Stimulated activated CD8-positive, alpha-beta memory T cell treated with anti-CD3 and anti-CD28 coated beads, Interleukin-7, amount 100 ng/mL, for 1 hour (primary cell): ENCODE data around the gene YPEL1.
"Not testable (repeated sequence)": the region's sequence is repeated elsewhere in the genome, so short reads cannot be mapped to it uniquely, and the experiment has no call there.

Experiments used
- DNase-seq, 2 donors: peaks; one replicate each; pipeline ENCODE4 v3.0.0-alpha.2; 2020; ENCODE audit warnings: low read depth in 2 of 2

The YPEL1 gene

DNA sequence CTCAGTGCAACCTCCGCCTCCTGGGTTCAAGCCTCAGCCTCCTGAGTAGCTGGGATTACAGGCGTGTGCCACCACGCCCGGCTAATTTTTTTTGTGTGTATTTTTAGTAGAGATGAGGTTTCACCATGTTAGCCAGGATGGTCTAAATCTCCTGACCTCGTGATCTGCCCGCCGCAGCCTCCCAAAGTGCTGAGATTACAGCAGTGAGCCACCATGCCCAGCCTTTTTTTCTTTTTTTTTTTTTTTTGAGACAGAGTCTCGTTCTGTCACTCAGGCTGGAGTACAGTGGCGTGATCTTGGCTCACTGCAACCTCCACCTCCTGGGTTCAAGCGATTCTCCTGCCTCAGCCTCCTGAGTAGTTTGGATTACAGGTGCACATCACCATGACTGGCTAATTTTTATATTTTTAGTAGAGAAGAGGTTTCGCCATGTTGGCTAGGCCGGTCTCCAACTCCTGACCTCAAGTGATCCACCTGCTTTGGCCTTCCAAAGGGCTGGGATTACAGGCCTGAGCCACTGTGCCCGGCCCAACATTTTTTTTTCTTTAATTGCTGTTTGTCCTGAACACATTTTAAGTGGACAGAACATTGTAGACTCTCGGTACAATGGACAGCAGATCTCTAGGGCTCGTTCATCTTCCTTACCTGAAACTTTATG lies 14.3 kb downstream of the YPEL1 start:
- not testable (repeated sequence) for DNase-seq

DNA sequence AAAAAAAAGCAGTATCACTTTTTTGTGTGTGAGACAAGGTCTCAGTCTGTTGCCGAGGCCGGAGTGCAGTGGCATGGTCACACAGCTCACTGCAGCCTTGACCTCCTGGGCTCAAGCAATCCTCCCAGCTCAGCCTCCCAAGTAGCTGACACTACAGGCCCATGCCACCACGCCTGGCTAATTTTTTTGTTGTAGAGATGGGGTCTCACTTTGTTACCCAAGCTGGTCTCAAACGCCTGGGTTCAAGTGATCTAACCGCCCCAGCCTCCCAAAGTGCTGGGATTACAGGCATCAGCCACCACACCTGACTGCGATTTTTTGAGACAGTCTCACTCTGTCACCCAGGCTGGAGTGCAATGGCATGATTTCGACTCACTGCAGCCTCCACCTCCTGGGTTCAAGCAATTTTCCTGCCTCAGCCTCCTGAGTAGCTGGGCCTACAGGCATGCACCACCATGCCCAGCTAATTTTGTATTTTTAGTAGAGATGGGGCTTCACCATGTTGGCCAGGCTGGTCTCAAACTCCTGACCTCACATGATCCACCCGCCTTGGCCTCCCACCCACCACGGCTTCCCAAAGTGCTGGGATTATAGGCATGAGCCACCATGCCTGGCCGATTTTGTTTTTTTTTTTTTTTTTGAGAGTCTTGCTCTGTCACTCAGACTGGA lies 15.3 kb downstream of the YPEL1 start:
- DNase-seq = not testable (repeated sequence)

DNA sequence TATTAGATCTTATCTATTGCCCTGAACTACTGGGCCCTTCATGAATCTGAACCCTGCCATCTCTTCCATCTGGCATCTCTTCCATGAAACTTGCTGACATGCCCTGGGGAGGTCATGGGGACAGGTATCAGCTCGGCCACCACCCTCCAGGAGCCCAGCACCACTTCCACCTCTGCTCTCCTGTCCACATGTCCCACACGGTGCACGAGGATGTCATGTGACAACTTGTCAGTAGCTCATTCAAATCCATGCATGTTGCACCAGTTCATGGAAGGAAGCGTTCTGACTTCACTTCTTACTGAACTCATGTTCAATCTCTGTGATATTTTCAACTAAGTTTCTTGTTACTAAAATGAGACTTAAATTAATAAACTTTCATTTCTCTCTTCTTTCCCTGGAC lies 16.6 kb downstream of the YPEL1 start:
- no peak for DNase-seq

DNA sequence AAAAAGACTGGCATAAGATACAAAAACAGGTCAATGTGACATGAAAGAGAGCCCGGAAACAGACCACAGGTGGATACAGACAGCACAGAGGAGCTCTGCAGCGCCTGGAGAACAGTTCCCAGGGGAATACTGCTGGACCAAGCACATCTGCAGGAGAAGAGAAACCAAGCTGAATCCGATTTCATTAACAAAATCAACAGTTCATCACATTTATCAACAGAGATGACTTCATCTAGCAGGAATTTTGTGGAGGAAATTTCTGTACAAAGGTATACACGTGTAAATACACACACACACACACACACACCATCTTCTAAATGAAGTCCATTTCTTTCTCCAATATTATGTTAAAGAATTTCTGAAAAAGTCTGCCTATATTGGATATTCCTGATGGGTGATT lies 17.1 kb downstream of the YPEL1 start:
- no peak for DNase-seq

DNA sequence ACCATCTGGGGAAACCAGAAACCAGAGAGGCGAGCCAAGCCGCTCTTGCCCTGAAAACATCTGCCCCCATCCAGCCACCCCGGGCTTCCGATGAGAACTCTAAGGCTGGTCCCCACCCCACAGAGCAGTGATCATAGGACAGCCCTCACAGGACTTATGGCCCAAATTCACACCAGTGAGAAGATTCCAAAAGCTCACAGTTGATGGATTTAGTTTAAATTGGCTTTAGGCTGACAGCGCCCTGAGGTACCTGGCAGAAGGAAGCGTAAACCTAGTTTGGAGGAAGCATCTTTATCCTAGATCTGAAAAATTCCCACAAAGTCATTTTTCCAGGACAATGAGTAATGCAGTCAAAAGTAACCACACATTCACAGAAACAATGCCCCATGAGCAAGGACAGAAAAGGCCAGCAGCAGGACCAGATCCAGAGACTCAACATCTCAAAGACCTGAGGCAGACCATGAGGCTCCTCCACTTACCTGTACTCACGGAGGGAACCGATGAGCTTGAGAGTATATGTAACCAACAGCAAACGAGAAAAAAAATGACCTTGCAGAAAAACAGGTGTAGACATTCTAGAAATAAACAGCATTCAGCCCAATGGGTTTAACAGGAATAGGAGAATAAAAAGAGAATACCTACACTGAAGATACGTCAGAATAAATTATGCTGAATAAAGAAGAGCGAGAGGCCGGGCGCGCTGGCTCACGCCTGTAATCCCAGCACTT lies 19.0 kb downstream of the YPEL1 start:
- DNase-seq = not testable (repeated sequence)

DNA sequence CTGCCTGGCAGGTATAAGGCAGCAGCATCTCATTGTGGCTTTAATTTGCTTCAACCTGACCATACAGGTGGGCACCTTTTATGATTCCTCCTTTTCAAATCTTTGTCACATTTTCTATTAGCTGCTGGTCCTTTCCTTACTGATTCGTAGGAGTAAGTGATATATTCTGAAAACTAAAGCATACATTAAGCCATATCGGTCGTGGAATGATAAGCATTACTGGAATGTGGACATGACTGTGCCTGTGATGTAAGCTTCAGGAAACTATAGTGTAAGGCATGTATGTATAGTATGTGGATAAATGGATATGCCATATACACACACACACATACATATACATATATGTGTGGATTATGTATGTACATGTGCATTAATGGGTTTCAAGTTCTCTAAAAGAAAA lies 20.8 kb downstream of the YPEL1 start:
- no peak for DNase-seq

DNA sequence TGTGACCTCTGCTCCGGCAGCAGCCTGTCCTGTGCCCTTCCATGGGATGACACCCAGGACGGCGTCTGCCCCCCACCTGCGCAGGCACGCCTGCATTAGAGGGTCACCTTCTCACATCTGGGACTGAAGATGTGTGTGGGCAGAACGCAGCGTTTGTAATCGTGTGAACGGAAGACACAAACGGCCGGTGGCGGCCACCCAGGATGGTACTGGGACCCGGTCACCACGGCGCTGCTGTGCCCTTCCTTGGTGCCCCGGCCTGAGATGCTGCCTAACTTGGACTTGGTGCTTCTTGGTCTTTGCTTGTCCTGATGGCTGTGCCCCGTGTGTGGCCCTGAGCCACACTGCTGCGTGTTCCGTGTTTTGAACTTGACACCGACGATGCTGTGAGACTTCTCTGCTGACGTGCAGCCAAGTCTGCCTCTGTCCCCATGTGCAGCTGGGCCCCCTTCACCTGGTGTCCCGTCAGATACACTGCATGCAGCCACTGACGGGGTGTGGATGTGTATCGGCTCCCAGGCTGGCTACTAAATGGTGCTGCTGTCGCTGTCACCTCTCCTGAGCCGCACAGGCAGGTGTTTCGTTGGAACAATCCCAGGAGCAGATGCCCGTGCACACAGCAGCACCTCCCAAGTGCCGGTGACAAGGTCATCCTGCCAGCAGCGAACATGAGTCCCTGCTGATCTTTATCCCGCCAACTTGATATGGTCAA lies 21.4 kb downstream of the YPEL1 start:
- DNase-seq = no peak

DNA sequence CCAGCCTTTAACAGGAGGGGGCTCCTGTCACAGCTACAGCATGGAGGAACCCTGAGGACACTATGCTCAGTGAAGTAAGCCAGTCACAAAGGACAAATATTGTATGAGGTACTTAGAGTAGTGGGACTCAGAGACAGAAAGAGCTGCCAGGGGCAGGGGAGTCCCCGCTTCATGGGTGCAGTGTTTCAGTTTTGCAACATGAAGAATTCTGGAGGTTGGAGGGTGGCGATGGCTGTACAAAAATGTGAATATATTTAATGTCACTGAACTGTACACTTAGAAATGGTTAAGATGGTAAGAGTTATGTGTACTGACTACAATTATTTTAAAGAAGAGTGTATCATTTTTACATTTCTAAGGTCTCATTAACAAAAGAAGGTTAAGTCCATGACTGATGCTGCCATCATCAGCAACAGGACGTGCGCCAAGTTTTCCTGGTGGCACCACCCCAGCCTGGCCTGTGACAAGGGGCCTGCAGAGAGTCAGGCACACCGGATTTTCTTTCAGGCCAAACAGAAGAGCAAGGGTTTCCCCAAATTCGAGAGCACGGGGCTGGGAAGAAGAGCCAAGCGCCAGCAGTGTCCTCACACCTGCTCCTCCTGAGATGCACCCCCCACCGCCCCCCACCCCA lies 22.1 kb downstream of the YPEL1 start:
- no peak for DNase-seq

DNA sequence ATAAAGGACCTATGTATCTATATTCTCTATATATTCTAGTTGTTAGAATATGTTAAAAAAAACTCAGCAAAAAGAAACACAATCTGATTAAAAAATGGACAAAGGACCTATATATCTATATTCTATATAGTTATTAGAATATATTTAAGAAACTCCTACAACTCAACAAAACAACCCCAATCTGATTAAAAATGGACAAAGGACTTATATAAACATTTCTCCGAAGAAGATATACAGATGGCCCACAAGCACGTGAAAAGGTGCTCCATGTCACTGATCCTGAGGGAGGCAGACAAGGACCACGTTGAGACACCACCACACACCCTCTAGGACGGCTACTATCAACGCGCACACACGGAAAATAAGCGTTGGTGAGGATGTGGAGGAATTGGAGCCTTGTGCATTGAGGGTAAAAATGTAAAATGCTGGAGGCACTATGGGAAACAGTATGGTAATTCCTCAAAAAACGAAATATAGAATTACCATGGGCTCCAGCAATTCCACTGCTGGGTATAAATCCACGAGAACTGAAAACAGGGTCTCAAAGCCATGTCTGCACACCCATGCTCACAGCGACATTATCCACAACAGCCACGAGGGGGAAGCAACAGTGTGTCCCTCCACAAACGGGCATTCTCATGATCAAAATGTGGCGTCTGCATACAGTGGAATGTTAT lies 22.7 kb downstream of the YPEL1 start:
- DNase-seq = peak; percentile 27 to 29

DNA sequence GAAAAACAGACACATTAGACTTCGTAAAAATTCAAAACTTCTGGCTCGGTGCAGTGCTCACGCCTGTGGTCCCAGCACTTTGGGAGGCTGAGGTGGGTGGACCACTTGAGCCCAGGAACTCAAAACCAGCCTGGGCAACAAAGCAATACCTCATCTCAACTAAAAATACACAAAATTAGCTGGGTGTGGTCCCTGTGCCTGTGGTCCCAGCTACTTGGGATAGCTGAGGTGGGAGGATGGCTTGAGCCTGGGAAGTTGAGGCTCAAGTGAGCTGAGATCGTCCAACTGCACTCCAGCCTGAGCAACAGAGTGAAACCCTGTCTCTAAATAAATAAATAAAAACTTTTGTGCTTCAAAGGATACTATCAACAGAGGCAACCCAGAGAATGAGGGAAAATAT lies 23.7 kb downstream of the YPEL1 start:
- no peak for DNase-seq

DNA sequence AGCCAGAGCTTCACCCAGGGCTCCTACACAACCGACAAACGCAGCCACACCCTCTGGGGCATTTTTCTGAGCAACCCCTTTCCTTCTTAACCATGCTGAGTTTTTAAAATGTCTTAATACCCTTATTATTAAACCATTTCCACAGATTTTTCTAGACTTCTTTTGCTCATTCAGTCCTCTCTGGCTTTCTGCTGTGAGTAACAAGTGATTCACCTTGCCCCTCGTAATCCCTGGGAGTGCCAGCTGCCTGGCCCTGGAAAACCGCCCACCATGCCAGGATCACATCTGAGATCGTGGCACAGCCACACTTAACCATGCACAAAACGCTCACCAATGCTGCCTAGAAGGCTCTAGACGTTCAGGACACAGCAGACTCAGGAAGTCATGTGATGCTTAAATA lies 25.4 kb downstream of the YPEL1 start:
- no peak for DNase-seq

DNA sequence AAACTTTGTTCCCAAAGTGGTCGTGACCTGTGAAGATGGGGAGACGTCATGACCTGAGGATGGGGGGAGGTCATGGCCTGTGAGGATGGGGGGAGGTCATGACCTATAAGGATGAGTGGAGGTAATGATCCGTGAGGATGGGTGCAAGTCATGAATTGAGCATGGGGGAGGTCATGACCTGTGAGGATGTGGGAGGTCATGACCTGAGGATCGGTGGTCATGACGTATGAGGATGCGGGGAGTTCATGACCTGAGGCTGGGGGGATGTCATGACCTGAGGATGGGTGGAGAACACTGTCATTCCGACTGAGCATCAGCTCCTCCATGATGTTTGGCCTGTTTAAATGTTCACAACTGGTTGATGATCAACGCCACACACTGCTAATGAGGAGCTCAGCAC lies 25.9 kb downstream of the YPEL1 start:
- no peak for DNase-seq

DNA sequence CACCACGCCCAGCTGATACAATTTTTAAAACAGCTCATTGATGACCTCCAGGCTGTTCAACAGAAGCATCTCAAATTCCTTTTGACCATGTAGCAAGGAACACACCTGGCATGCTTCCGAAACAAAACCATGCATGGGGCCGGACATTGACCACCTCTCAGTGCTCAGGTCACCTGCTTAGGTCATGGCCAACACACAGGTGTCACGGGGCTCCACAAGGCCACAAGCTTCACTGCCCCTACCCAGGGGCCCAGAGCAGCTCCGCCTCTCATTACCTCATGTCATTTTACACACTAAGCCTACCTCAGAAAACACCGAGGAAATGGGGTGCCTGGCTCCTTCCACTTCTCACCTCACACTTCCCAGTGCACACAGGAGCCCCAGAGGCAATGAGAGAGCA lies 26.6 kb downstream of the YPEL1 start:
- no peak for DNase-seq

DNA sequence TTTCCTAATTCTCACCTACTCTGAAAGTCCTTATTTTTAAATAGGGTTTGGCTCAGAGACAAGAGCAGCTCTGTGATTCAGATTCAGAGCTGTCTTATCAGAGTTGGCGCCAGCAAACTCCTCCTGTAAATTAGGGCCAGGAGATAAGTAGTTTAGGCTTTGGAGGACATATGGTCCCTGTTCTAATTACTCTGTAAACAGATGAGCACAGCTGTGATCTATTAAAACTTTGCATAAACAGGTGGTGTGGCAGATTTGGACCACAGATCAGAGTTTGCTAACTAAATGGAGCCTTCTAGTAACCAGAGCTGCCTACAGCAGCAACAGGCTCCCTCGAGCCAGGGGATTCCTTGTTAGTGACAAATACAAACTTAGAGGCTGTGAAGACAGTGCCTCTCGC lies 27.9 kb downstream of the YPEL1 start:
- DNase-seq = no peak

DNA sequence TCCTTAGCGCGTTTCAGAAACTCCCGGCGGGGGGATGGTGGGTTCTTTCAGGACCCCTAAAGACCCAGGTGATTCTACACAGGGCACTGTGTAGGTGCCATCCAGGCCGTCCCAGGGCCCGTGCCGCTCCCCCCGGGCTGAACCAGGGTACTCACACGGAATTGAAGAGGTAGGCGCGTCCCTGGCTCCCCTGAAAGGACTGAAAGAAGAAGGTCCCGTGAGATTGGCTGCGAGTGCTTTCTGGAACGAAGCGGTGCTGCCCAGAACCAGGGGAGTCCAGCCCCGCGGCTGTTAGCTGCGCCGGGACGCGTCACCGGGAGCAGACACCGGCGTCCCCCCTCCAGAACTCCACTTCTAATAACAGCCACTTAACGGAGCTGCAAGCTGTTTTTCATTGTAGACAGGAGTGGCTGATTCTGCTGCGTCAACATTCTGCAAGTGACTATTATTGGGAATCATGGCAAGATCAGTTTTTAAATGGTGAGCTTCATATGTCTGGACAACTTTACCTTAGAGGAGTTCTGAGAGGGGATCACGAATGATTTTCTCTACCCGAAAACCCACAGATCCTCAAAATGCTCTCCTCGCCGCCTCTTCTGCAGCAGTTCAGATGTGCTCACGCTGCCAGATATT lies 31.8 kb downstream of the YPEL1 start:
- DNase-seq = no peak

DNA sequence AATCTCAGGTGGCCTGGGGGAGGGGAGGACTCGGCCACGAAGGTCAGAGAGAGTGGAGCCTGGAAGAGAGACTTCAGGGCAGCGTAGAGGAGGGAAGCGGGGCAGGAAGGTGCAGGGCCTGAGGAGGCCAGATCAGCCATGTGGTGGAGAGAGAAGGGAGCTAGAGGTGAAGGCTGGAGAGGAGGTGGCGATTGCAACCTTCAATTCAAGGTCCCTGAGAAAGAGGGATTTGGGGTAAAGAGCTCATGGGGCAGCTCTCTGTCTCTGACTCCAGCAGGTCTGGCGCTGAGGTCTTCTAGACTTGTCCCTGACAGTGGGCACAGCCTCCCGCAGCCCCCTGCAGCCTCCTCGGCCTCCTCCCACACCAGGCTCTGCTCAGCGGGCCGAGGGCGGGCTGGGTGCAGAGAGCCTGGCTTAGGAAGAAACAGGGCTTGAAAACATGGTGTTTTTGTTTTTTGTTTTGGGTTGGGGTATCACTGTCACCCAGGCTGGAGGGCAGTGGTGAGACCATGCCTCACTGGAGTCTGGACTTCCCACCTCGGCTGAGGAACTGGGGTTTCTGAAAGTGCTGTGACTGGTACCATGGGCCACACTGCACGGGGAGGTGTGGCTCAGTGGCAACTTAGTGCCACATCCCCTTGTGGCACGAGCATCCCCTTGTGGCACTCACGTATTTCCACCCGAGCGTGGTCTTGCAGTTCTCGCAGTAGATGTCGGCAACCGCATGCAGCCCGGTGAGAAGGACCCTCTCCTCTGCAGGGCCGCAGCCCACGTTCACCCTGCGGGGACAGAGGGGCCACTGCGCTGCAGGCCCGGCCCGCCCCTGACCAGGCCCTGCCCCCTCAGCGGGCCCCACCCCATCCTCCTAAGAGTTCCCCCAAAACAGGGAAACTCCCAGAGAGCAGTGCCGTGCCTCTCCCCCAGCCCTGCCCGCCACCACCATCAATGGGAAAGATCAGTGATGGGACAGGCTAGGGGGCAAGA lies 32.6 kb downstream of the YPEL1 start:
- no peak for DNase-seq

DNA sequence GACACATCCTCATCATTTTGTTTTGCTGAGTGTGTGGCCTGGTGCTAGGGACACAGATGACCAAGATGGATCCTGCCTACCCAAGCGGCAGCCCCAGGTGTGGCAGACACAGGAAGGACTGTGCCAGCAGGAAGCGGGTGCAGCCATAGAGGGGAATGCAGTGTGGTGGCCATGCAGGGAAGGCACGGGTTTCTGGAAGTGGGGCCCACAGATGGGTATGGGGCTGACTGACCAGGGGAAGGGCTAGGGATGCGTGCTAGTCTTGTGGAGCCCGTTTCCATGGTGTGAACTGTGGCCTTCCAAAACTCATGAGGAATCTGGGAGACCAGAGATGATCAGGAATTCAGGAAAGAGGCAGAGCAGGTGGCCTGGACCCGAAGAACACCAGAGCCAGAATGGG lies 33.5 kb downstream of the YPEL1 start:
- no peak for DNase-seq

DNA sequence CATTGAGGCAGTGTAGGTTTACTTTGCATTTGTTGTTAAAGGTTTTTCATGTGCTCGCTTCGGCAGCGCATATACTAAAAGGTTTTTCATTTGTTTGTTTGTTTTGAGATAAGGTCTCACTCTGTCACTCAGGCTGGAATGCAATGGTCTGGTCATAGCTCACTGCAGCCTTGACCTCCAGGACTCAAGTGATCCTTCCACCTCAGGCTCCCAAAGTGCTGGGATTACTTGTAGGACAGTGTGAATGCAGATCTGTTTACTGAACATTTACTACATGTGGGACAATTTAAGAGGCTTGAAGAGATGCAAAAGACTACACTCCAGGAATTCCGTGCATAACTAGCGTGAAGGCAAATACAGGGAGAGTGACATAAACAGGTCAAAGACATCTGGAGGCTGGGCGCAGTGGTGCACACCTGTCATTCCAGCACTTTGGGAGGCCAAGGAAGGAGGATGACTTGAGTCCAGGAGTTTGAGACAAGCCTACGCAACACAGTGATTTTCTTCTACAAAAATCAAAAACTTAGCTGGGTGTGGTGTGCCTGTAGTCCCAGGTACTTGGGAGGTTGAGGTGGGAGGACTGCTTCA lies 34.1 kb downstream of the YPEL1 start:
- no peak for DNase-seq

DNA sequence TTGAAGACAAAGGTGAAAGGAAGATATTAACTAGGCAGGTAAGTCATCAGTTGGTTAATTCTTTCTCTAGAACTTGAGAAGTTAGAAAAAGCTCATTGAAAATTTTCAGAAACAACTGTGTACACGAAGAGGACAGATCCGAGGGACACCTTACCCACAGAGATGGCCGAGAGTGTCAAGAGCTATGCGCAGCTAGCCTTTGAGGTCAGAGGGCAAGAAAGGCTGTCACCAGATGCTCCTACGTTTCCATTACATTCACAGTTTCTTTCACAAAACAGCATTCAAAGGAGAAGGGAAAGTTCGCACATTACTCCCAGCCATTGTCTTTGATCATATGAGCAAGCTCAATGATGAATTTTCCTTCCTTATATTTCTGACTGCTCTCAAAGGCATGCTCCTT lies 34.8 kb downstream of the YPEL1 start:
- DNase-seq = no peak
